Prostate gland (tissue), 2 donors: ENCODE measurements around the gene TEX9. TPM values are rescaled to one million over a fixed set of nuclear protein-coding genes. Genes with fewer than 3 reads are reported as not detected.
"Not testable (repeated sequence)": the region's sequence is repeated elsewhere in the genome, so short reads cannot be mapped to it uniquely, and the experiment has no call there.

ENCODE experiments used
- DNase-seq: peaks from one replicate; pipeline ENCODE4 v3.0.0-alpha.2; 2019; ENCODE audit warnings: low spot score
- H3K27ac ChIP-seq, 2 donors: fragments of 200-600 bp; sonication (generic); 2 replicates each; pipeline ENCODE4 v1.5.1; 2017 to 2019
- H3K27me3 ChIP-seq: fragments of 200-600 bp; sonication (generic); replicated peaks from 2 replicates; pipeline ENCODE4 v1.5.1; 2019; ENCODE audit not compliant: insufficient read depth
- H3K36me3 ChIP-seq, 2 donors: fragments of 200-600 bp; sonication (generic); 1 replicate in 1 of 2; 2 replicates in 1 of 2; pipeline versions ENCODE4 v1.5.1 to v1.8.1; 2017 to 2019
- H3K4me1 ChIP-seq: fragments of 200-600 bp; sonication (generic); replicated peaks from 2 replicates; pipeline ENCODE4 v1.5.1; 2019
- H3K4me3 ChIP-seq, 2 donors: fragments of 200-600 bp; sonication (generic); 2 replicates each; pipeline ENCODE4 v1.5.1; 2017 to 2019
- H3K9me3 ChIP-seq: fragments of 200-600 bp; sonication (generic); 2 replicates; pipeline ENCODE4 v1.5.1; 2017
- POLR2A ChIP-seq: fragments of 450-650 bp; IDR thresholded peaks from one replicate; pipeline ENCODE4 v1.6.1; 2016; ENCODE audit warnings: antibody characterized with exemption, mild to moderate bottlenecking
- POLR2AphosphoS5 ChIP-seq: sonication (generic); formaldehyde crosslinking; IDR thresholded peaks from one replicate; pipeline ENCODE4 v1.6.1; 2017; ENCODE audit warnings: antibody characterized with exemption
- WGBS: methylation state at CpG from one replicate; pipeline ENCODE4 v1.1.5; 2018; 5-methylcytosine and 5-hydroxymethylcytosine counted together
- intact Hi-C: fragments of 100-400 bp; cut with DNase I; formaldehyde crosslinking; loops from one replicate; pipeline ENCODE4 v1.14.2; 2022
- total RNA-seq, 2 donors: library from RNA; depleted of rRNA; stranded (reverse); fragments of >200 nt; gene quantifications; one replicate each; pipeline ENCODE4 v1.1.0, GENCODE V29; 2016
- TF ChIP-seq, protein P1 (sequence below), 4 experiments: fragments of 200-600 bp in 2 of 4; fragments of 450-650 bp in 2 of 4; sonication (generic) in 2 of 4; IDR thresholded peaks; 1 replicate in 3 of 4; 2 replicates in 1 of 4; pipeline ENCODE4 v1.5.1; 2016 to 2019; ENCODE audit warnings: antibody characterized with exemption in 4 of 4, mild to moderate bottlenecking in 2 of 4, moderate library complexity in 2 of 4

The TEX9 gene
- total RNA-seq, 2 donors from 2014 or later: 8.7 to 9.4 TPM

DNA sequence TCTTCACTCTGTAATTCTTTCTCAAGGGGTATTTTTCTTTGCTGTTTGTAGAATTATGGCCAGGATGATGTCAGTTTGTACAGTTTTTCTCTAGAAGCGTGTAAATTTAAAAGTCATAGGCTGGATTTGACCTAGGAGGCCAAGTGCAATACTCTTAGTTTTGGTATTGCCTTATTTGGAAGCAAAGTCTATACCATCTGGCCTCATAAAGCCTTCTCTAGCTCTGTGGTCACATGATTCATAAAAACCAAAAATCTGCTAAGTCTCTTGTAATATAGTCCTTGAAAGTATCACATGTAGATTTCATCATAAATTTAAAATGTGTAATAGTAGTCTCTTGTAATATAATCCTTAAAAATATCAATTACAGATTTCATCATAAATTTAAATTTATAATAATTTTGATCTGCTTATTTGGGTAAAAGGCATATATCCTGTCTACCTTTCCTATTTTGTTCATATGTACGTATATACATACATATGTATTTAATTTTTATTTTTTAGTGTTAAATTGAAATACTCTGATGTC lies 25.6 kb downstream of the TEX9 start:
- H3K4me3 ChIP-seq: no peak overlapping the region
- H3K27ac ChIP-seq: no peak overlapping the region
- no peaks in the 10 kb centered on the region for H3K9me3 ChIP-seq
- no peaks in the 10 kb centered on the region for H3K27me3 ChIP-seq
- intact Hi-C loops: no loop called here
- no peaks in the 10 kb centered on the region for H3K4me1 ChIP-seq
- 92% methylated on average over 2 of the region's 2 CpGs for WGBS
- no peak for TF ChIP-seq POLR2A
- DNase-seq: no peak
- H3K36me3 ChIP-seq: no peaks in the 10 kb centered on the region

DNA sequence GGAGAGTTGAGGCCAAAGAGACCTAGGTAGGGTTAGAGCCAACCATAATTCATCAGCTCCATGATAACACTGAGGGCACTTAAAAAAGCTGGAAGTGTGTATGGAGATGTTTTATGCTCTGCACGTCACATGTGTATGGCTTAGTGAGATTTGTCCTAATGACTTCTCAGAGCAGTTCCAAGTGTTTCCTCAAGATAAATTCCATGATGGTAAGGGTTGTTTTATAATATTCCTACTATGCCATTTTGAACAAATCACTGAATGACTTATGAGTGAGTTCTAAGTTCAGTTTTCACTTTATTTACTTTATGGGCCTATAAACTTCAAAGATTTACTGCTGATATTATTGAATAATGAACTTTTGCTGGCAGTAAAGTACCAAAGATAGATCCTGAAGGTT lies 28.1 kb downstream of the TEX9 start:
- intact Hi-C loops: no loop called here
- no peaks in the 10 kb centered on the region for H3K36me3 ChIP-seq
- WGBS: 67% methylated on average over 1 of the region's 1 CpG

DNA sequence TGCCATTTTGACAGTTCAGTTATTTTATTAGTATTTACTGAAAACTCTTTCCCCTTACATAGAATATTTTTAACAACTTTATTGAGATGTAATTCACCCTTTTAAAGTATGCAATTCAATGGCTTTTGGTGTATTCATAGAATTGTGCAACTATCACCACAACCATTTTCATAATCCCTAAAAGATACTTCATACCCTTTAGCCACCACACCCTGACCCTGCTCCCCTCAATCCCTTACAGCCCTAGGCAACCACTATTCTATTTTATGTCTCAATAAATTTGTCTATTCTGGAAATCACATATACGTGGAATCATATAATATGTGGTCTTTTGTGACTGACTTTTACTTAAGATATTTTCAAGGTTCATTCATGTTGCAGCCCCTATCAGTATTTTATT lies 29.7 kb downstream of the TEX9 start:
- no peaks in the 10 kb centered on the region for H3K36me3 ChIP-seq
- intact Hi-C loops: no loop called here

More for the DNA sequence above, 28.1 kb downstream of the TEX9 start:
- H3K27ac ChIP-seq: no peak overlapping the region
- no peak for DNase-seq
- no peaks in the 10 kb centered on the region for H3K9me3 ChIP-seq
- TF ChIP-seq POLR2AphosphoS5 (no peak), POLR2A (no peak)
- TF ChIP-seq, protein P1, sequence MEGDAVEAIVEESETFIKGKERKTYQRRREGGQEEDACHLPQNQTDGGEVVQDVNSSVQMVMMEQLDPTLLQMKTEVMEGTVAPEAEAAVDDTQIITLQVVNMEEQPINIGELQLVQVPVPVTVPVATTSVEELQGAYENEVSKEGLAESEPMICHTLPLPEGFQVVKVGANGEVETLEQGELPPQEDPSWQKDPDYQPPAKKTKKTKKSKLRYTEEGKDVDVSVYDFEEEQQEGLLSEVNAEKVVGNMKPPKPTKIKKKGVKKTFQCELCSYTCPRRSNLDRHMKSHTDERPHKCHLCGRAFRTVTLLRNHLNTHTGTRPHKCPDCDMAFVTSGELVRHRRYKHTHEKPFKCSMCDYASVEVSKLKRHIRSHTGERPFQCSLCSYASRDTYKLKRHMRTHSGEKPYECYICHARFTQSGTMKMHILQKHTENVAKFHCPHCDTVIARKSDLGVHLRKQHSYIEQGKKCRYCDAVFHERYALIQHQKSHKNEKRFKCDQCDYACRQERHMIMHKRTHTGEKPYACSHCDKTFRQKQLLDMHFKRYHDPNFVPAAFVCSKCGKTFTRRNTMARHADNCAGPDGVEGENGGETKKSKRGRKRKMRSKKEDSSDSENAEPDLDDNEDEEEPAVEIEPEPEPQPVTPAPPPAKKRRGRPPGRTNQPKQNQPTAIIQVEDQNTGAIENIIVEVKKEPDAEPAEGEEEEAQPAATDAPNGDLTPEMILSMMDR (IDR thresholded peaks at IDR 0.05): no peak
- H3K4me1 ChIP-seq: peaks cover 3% of the 10 kb centered on the region
- H3K27me3 ChIP-seq: no peaks in the 10 kb centered on the region
- no peak overlapping the region for H3K4me3 ChIP-seq

DNA sequence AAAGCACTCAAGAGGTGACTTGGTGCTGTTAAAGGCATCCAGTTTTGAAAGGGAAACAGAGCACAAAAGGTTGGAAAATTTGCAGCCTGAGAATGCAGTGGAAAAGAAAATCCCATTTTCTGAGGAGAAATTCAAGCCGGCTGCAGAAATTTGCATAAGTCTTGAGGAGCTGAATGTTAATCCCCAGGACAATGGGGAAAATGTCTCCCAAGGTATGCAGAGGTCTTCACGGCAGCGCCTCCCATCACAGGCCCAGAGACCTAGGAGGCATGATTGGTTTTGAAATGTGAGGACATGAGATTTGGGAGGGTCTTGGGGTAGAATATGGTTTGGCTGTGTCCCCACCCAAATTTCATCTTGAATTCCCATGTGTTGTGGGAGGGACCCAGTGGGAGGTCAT lies 32.1 kb downstream of the TEX9 start:
- intact Hi-C loops, H3K4me3 ChIP-seq, H3K4me1 ChIP-seq, DNase-seq, H3K9me3 ChIP-seq, H3K36me3 ChIP-seq, H3K27ac ChIP-seq, H3K27me3 ChIP-seq: not testable (repeated sequence)
- WGBS: 90% methylated on average over 3 of the region's 3 CpGs

More for the DNA sequence above, 29.7 kb downstream of the TEX9 start:
- Histone ChIP-seq H3K4me3 (no peak overlapping the region), H3K27ac (no peak overlapping the region), H3K4me1 (peaks cover 3% of the 10 kb centered on the region), H3K9me3 (no peaks in the 10 kb centered on the region), H3K27me3 (no peaks in the 10 kb centered on the region)
- TF ChIP-seq POLR2AphosphoS5 (no peak), POLR2A (no peak)
- TF ChIP-seq, protein P1 (IDR thresholded peaks at IDR 0.05): no peak
- WGBS: 88% methylated on average over 1 of the region's 1 CpG
- no peak for DNase-seq

DNA sequence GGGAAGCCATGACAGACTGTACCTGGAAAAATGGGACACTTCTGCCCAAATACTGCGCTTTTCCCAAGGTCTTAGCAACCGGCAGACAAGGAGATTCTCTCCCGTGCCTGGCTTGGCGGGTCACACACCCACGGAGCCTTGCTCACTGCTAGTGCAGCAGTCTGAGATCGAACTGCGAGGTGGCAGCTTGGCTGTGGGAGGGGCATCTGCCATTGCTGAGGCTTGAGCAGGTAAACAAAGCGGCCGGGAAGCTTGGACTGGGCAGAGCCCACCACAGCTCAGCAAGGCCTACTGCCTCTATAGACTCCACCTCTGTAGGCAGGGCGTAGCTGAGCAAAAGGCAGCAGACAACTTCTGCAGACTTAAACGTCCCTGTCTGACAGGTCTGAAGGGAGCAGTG lies 34.0 kb downstream of the TEX9 start:
- H3K4me1 ChIP-seq, H3K9me3 ChIP-seq, intact Hi-C loops, DNase-seq, H3K36me3 ChIP-seq, H3K27me3 ChIP-seq, H3K27ac ChIP-seq, H3K4me3 ChIP-seq: not testable (repeated sequence)
- over 99% methylated on average over 11 of the region's 11 CpGs for WGBS

DNA sequence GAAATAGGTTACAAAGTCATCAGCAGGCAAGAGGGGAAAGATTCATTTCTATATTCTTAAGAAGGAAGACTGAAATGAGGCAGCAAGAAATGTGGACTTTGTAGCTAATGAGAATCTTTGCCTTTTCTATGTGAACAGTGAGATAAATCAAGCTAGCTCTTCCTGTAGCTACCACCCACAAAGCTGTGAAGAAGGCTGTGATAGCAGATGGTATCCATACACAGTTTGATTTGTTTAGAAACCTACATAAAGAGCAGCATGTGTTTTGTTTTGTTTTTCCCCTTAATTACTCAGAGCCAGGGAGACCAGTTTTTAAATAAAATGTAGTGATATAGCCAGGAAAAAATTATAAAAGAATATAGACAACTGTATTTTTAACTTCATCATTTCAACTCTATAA lies 45.5 kb downstream of the TEX9 start:
- TF ChIP-seq POLR2AphosphoS5 (no peak), POLR2A (no peak)
- TF ChIP-seq, protein P1 (IDR thresholded peaks at IDR 0.05): no peak
- no peak for DNase-seq
- Histone ChIP-seq H3K4me1 (no peaks in the 10 kb centered on the region), H3K36me3 (no peaks in the 10 kb centered on the region), H3K4me3 (no peak overlapping the region), H3K27me3 (no peaks in the 10 kb centered on the region), H3K27ac (no peak overlapping the region), H3K9me3 (no peaks in the 10 kb centered on the region)
- intact Hi-C loops: no loop called here
